Right forelimb (tissue), 1 donor: ENCODE results near the gene ASB2.
A peak's percentile ranks its signal among the peaks of the same experiment; 100 is the strongest.

Source experiments
- DNase-seq: peaks from one replicate; pipeline ENCODE4 v3.0.0-alpha.2; 2018

Gene ASB2

DNA sequence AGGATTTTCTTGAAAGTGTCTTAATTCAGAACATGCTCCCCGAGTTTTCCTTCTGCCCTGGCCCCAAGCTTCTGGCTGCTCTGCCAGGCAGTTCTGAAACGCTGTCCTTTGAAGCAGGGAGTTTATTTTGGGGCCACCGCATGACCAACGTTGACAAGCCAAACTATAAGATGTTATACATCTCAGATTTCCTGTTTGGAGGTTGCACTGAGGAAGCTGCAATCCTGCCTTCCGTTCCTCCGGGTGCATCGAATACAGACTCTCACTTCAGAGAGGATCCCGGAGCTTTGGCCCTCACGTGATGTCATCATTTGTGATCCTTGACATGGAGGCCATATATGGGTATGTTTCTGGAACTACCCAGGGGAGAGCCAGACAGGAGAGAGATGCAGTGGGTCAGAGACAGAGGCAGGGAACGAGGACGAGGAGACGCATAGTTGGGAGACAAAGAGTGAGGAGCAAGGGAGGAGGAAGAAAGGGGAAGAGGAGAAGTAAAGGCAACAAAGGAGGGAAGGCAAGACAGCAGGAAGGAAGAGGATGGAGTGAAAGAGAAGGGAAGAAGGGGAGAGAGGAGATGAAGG, at the start of gene ASB2:
Gene ASB2, minus strand, starts transcription at position 94 of the 581 bp plus-strand sequence. CDS start 12,031 bp downstream, outside the sequence.
- DNase-seq: no peak

GRCh38 chr14:94025720-94026119, 49.4 kb upstream of the ASB2 start:
- no peak for DNase-seq

DNA sequence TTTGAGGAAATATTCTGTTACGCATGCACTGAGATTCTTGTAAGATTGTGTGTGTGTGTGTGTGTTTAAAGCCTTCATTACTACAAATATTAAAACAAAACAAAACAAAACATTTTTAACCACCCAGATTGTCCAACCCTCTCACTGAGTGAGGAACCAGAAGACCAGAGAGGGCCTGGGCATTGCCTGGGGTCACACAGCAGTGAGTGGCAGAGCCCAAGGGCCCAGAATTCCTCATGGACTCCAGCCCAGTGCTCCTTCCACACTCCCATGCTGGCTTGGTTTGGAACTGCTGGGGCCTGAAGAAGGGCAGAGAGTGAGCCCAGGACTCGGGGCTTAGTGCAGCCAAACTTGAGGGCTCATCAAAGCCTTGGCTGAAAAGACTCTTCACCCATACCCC, 48.2 kb upstream of the ASB2 start:
- DNase-seq: no peak

DNA sequence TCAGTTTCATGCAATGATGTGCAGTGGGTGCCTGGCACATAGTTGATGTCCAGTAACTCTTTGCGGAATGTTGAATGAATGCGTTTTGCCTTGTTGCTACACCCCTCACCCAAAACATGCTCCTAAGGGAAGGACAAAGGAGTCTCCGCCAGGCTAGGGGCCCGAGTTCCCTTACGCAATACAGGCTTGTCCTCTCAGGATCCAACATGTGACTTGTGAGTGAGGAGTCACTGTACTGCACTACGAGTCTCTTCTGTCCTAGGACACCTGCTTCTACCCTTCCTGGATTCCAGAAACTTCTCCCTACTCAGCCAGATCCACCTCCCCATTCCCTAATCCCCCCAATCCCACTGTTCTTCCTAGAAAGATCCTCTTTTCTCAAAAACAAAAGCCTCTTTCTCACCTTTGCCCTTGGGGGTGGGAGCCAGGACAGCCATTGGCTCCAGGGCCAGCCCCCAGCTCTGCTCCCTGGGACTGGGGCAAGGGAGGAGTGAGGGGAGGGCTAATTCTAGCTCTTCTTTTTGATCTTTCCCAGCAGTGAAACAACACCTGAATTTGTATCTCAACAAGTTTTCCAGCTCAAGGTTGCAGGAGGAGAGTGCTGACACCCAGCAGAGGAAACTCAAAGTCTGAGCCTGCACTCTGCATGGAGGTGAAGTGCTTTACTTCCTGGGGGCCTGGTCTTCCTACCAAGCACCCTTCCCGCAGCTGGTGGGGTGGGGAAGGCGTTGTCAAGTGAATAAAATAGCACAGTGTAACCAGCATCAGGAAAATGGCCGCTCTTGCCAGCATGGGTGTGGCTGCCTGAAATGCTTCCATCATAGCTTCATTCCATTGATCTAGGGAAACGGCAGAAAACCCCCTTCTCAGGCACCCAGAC, 46.4 kb upstream of the ASB2 start:
- DNase-seq: no peak

DNA sequence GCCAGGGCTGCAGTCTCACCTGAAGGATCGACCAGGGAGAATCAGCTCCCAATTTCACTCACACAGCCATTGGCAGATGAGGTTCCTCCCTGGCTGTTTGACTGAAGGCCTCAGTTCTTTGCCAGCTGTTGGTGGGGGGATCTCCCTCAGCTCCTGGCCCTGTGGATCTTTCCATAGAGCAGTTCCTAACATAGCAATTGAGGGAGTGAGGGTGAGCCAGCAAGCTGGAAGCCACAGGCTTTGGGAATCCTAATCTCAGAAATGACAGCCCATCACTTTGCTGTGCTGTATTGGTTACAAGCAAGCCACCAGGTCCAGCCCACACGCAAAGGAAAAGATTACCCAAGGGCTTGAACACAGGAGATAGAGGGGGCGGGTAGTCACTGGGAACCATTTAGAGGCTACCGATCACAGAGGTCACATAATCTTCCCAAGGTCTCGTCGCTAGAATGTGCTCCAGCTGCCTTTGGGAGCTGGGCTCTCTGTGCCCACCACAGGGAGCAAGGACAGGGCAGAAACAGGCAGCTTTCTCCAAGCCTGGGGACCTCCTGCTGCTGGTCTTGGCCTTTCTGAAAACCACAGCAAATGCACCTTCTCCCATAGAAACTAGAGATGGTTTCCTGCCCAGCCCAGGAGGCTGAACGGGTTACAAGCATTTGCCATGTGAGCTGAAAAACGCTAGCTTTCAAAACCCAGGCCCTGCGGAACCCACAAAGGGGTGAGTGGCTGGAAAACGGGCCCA, 45.2 kb upstream of the ASB2 start:
- no peak for DNase-seq

- DNase-seq: no peak
Measured at GRCh38 chr14:94021001-94021400, 44.6 kb upstream of the ASB2 start.

DNA sequence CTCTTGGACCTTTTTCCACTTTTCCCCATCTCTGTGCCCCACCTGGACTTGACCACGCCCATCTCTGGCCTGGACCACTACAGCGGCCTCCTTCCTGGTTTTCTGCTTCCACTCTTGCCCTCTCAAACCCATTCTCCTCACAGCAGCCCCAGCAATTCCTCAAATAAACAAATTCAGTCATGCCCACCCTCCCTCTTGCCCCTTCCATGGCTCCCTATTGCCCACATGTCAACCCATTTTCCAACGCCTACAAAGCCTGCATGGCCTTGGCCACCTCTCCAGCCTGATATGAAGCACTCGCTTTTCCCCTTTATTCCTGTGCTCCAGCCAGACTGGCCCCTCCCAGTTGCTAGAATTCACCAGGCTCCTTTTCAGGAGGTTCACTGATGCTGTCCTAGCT, 43.9 kb upstream of the ASB2 start:
- DNase-seq: no peak

- DNase-seq: no peak
Measured at GRCh38 chr14:94019329-94019728, 43.0 kb upstream of the ASB2 start.

DNA sequence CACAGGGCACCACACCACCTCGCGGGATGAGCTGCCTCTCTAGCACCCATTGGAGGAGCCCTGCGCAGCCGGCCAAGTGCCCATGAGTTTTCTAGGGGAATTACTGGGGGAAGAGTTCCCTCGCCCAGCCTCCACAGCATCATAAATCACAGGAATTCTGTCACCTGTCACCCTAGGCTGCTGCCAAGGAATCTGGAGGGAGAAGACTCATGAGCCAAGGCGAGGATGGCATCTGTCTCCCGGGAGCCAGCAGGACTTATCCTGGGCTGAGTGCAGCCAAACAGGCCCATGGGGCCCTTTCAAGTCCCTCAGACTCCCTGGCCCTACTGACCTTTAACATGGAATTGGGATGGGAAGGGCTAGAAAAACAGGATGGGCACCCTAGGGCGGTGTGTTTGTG, 41.9 kb upstream of the ASB2 start:
- no peak for DNase-seq

- DNase-seq: no peak
Measured at GRCh38 chr14:94016446-94016976, 40.1 kb upstream of the ASB2 start.

DNA sequence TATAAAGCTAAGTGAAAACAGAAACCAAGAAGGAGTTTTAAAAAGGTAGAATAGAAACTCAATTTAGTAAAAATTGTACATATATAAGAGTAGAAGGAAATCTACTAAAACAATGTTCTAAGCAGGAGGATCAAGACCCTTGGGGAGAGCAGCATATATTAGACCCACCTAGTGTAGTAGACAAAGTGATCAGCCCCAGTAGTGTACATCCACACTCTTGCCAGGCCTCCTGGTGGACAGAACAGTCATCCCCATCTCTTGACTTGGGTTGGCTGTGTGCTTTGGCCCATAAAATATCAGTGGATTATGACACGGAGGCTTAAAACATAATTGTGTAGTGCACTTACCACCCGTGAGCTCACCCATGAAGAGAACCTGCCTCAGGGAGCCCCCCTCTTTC, 38.9 kb upstream of the ASB2 start:
- DNase-seq: no peak

DNA sequence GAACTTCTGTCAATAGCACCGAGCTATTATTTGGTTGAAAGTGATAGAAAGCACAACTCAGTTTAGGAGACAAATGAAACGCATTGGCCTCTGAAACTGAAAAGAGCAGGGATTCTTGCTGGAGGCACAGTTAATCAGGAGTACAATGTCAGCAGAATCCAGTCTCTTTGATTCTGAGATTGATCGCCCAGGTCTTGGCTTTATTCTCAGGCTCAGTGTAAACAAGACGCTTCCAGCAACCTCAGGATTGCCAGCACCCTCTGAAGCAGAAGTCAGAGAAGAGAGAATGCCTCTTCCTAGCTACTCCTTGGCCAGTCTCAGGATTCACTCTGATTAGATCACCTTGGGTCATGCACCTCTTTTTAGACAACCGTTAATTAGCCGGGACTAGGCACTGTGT, 38.0 kb upstream of the ASB2 start:
- no peak for DNase-seq

DNA sequence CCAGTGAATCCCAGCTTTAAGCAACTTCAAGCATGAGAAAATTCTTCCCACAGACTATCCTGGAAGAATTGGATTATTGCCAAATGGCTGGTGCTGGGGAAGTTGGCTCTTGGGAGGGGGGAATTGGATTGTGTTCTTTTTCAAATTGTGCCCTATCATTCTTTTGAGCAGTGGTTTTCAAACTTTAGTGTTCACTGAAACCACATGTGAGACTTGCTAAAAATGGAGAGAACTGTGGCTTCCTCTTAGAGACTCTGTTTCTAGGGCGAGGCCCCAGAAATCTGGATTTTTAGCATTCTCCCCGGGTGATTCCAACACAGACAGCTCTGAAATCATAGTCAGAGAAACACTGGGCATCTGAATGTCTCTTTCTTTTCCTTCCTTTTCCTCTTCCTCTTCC, 35.4 kb upstream of the ASB2 start:
- no peak for DNase-seq

GRCh38 chr14:94010625-94011024, 34.3 kb upstream of the ASB2 start:
- no peak for DNase-seq

DNA sequence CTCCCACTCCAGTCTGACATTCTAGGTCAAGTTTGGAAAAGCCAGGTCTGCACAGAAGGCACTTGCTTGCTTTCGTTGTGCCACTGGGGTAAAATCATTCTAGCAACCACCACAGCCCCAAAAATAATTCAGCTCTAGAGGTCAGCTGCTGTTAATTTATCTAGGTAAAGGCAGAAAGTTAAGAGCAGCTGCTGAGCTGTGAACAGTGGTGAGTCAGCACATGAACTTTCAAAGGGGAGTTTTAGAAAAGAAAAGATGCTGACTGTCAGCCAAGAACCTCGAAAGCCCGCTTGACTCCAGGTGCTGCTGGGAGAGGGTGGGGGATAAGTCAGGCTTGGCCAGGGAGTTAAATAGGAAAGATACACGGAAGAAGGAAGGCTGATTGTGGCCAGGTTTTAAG, 33.4 kb upstream of the ASB2 start:
- no peak for DNase-seq

DNA sequence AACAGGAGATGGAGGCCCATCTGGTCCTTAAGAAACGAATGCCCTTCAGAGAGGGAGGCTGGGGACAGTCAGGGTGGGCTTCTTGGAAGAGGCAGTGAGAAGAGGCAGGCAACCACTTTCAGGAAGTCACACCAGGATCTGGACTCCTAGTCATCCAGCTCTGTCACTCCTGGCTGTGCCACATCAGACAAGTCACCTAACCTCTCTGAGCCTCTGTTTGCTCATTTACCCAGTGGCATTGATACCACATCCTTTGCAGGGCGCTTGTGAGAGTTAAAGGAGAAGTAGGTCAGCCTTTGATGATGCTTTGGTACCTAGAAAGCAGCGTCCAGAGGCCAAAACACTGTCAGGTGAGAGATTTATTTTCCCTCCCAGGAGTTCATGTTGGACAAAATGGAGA, 31.9 kb upstream of the ASB2 start:
- DNase-seq: no peak

GRCh38 chr14:94005324-94006073, 29.1 kb upstream of the ASB2 start:
- no peak for DNase-seq

GRCh38 chr14:94004015-94004414, 27.6 kb upstream of the ASB2 start:
- DNase-seq: no peak

DNA sequence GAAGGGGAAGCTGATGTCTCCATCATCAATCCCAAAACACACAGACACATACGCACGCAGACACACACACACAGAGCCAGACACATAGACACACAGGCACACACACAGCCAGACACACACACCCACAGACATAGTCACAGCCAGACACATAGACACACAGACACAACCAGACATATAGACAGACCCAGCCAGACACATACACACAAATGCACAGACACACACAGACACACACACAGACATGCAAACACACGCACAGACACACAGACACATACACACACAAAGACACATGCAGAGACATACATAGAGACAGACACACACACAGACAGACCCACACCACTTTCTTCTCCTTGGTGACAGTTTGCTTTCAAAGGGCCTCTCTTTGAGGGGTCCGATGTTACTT, 27.0 kb upstream of the ASB2 start:
- no peak for DNase-seq

DNA sequence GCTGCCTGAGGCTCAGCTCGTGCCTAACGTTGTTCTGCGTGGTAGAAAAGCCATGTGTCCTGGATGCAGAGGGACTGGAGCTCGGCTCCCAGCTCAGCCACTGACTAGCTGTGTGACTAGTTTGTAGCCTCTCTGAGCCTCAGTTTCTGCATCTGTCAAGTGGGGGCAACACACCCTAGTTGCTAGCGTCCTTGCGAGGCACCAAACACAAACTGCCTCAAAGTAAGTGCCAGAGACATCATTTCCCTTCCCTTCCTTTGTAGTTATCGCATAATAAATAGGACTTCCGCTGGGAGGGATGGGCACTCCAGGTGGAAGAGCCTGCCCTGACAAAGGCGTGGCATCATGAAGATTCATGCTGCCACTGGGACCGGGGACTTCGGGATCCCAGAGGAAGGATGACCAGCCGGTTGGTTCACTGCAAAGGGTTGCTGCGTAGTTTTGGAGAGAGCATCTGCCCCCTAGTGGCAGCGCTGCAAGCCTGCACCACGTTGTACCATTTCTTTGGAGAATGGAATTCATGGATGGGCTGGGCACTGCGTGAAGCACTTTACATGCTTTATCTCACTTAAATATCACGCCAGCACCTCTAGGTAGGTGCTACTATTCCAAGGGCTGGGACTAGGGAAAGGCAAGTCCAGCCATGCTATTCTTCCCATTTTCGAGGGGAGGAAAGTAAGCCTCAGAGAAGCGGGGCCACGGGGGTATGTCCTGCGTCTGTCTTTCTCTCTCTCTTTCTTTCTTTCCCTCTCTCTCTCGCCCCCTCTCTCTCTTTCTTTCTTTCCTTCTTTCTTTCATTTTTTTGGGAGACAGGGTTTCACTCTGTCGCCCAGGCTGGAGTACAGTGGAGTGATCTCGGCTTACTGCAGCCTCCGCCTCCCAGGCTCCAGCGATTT, 25.4 kb upstream of the ASB2 start:
- DNase-seq: peak; percentile 68

- DNase-seq: no peak
Measured at GRCh38 chr14:94001016-94001415, 24.6 kb upstream of the ASB2 start.

- DNase-seq: no peak
Measured at GRCh38 chr14:94000267-94000666, 23.9 kb upstream of the ASB2 start.
